CD1c-positive myeloid dendritic cell (primary cell): ENCODE measurements around the gene C12orf56.
"Not testable (repeated sequence)": the region's sequence is repeated elsewhere in the genome, so short reads cannot be mapped to it uniquely, and the experiment has no call there.

Experiments used
- DNase-seq: peaks from one replicate; pipeline ENCODE4 v3.0.0-alpha.2; 2016; ENCODE audit errors: extremely low spot score

The C12orf56 gene

DNA sequence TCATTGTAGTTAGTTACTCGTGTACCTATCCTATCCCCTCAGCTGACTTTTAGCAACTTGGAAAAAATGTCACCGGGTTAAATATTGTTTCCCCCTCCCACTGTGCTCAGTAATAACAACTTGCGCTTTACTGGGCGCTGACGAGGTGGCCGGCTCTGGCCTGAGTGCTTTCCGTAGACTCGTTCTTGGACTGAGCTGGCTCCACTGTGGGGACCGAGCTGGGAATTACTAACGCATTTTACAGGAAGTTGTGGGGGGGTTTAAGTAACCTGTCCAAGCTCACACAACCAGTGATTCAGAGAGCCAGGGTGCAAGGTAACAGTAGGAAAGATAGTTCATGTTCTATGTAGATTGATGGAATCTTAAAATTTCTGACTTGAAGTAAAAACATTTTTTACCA is 86.0 kb downstream of the C12orf56 start:
- no peak for DNase-seq

GRCh38 chr12:64299628-64300027 is 90.9 kb downstream of the C12orf56 start:
- DNase-seq = no peak

DNA sequence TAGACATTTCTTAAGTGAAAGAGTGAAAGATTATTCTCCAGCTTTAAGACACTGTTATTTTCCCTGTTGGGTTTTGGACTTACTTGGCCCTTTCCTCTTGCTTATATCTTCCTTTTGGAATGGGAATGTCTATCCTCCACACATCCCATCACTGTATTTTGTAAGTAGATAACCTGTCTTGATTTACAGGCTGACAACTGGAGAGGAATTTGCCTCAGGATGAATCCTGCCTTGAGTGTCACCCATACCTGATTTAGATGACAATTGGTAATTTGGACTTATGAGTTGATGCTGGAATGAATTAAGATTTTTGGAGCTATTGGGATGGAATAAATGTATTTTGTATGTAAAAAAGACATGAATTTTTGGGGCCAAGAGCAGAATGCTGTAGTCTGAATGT is 94.3 kb downstream of the C12orf56 start:
- no peak for DNase-seq

- peak; percentile 73 for DNase-seq
Observed at GRCh38 chr12:64293654-64294364, 96.7 kb downstream of the C12orf56 start.

- DNase-seq = not testable (repeated sequence)
Observed at GRCh38 chr12:64293174-64293573, 97.4 kb downstream of the C12orf56 start.

GRCh38 chr12:64286521-64286920 is 104.0 kb downstream of the C12orf56 start:
- DNase-seq = no peak

GRCh38 chr12:64284256-64284655 is 106.3 kb downstream of the C12orf56 start:
- no peak for DNase-seq

DNA sequence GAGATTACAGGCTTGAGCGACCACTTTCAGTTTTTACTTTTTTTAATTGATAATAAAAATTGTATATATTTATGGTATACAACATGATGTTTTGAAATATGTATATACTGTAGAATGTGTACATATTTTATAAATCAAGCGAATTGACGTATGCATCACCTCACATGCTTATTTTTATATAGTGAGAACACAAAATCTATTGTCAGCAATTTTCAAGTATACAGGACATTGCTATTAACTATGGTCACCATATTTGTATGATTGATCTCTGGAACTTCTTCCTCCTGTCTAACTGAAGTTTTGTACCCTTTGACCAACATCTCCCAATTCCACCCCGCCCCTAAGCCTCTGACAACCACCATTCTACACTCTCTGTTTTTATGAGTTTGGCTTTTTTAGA is 112.1 kb downstream of the C12orf56 start:
- DNase-seq = no peak

- DNase-seq = peak; percentile 57
Observed at GRCh38 chr12:64273527-64274403, 116.8 kb downstream of the C12orf56 start.

- DNase-seq = no peak
Observed at GRCh38 chr12:64270411-64270810, 120.1 kb downstream of the C12orf56 start.

DNA sequence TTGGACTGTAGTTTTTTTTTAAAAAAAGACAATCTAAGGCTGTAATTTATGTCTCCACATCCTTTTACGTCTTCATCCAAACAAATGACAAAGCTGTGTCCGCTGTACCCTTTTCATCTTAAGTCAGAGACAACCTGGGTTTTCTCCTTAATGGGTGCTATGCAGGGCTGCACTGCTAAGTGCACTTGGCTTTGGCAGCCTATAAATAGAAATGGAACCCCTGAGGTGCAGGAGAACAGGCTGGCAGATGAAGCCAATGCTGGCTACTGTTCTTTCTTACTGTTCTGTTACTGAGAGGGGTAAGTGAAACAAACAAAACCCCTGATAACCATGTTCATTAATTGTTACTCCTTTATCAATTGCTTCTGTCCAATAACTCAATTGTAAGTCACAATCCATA is 121.4 kb downstream of the C12orf56 start:
- no peak for DNase-seq

- no peak for DNase-seq
Observed at GRCh38 chr12:64268409-64268808, 122.1 kb downstream of the C12orf56 start.

DNA sequence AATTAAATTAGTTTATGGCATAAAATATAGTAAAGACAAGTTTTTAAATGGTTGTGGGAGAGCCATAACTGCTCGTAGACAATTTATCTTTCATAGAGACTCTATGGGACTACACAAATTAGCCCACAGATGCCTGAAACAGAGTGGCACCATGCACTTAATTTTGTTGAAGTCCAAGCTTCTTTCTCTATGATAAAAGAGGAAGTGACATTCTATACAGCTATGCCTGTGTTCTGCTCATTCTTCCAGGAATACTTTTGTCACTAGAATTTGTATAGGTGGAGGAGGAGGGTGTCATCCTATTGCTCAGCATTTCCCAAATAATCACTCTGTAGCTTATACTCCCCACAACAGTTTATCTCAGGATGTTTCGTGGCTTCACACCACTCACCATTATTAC is 124.7 kb downstream of the C12orf56 start:
- DNase-seq = no peak

DNA sequence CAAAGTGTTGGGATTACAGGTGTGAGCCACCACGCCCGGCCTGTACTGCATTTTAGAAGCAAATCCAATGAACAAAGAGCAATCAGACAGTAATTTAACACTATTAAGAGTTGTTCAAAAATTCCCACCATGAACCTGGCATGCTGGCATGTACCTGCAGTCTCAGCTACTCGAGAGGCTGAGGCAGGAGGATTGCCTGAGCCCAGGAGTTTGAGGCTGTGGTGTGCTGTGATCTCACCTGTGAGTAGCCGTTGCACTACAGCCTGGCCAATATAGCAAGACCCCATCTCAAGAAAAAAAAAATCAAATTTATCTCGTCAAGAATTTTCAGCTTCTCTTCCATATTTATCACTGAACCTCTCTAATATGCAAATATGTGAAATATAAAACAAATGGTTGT is 128.7 kb downstream of the C12orf56 start:
- no peak for DNase-seq

- no peak for DNase-seq
Observed at GRCh38 chr12:64258576-64258975, 132.0 kb downstream of the C12orf56 start.

GRCh38 chr12:64256166-64256800 is 134.3 kb downstream of the C12orf56 start:
- peak; percentile 79 for DNase-seq

DNA sequence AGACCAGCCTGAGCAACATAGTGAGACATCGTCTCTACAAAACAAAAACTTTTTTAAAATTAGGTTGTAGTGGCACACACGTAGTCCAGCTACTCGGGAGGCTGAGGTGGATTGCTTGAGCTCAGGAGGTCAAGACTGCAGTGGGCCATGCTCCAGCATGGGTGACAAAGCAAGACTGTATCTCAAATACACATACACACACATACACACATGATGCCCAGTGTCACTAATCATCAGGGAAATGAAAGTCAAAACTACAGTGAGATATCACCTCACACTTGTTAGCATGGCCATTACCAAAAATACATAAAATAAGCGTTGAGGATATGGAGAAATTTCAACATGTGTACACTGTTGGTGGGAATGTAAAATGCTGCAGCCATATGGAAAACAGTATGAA is 135.3 kb downstream of the C12orf56 start:
- no peak for DNase-seq

- no peak for DNase-seq
Observed at GRCh38 chr12:64253356-64253755, 137.2 kb downstream of the C12orf56 start.

DNA sequence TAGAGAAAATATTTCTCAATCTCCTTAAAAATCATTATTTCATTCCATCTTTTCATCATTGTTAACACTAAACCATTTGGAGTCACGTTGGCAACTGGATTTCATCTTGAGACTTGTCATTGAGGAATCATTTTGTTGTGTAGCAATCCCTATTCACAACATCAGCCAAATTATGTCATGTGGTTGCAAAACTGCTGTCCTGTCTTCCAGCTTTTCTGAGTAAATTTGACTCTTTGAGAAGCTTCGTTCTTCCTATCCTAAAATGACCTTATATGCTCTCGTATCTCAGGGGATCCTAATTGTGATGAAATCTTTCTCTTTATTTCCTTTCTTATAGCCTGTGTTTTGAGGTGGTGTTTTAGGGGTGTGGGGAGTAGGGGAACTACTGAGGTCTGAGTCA is 137.9 kb downstream of the C12orf56 start:
- peak; percentile 55 for DNase-seq

- DNase-seq = no peak
Observed at GRCh38 chr12:64243809-64244208, 146.7 kb downstream of the C12orf56 start.

GRCh38 chr12:64240781-64241180 is 149.8 kb downstream of the C12orf56 start:
- DNase-seq = no peak

- no peak for DNase-seq
Observed at GRCh38 chr12:64237382-64237781, 153.2 kb downstream of the C12orf56 start.

GRCh38 chr12:64236549-64236948 is 154.0 kb downstream of the C12orf56 start:
- DNase-seq = no peak
